ENCODE data around the gene CAGE1. TPM values are rescaled to one million over a fixed set of nuclear protein-coding genes. Genes with fewer than 3 reads are reported as not detected.

Gene CAGE1
- total and polyA plus RNA-seq, 4 donors = 0.15 TPM; not detected in 3

GRCh38 chr6:7404546-7404945, 15.0 kb upstream of the CAGE1 start:
- DNase-seq = no peak
- Histone ChIP-seq H3K9ac (ENCODE audit: insufficient read depth in 1 of 2, low read length in 2 of 2) (no peak overlapping the region), H3K9me3 (ENCODE audit: control insufficient read depth in 4 of 4, insufficient read depth in 3 of 4, low read length in 3 of 4) (no peaks in the 10 kb centered on the region), H3K27me3 (ENCODE audit: control insufficient read depth in 3 of 3, insufficient read depth in 3 of 3, low read length in 2 of 3) (no peaks in the 10 kb centered on the region), H3K36me3 (ENCODE audit: control insufficient read depth in 4 of 4, insufficient read depth in 4 of 4, low read length in 4 of 4) (peaks cover 21 to 56% (median 32%) of the 10 kb centered on the region in 4 donors), H3K27ac (ENCODE audit: low read depth in 1 of 2, low read length in 1 of 2) (no peak overlapping the region), H3K4me1 (ENCODE audit: control insufficient read depth in 5 of 5, insufficient read depth in 5 of 5, low read length in 5 of 5) (no peaks in the 10 kb centered on the region), H3K4me3 (no peak overlapping the region)
- no peak for ATAC-seq (ENCODE audit: insufficient read depth, low FRiP score)
- no peak for TF ChIP-seq CTCF (IDR thresholded peaks at IDR 0.05; ENCODE audit: control extremely low read depth, extremely low read depth)
- 96 to 97% methylated on average over 5 of the region's 5 CpGs for WGBS, 2 donors

- 35 to 78% methylated on average over 1 of the region's 1 CpG for WGBS, 2 donors
- Histone ChIP-seq H3K27me3 (ENCODE audit: control insufficient read depth in 3 of 3, insufficient read depth in 3 of 3, low read length in 2 of 3) (no peaks in the 10 kb centered on the region), H3K4me3 (no peak overlapping the region), H3K36me3 (ENCODE audit: control insufficient read depth in 4 of 4, insufficient read depth in 4 of 4, low read length in 4 of 4) (peaks cover 21 to 50% (median 33%) of the 10 kb centered on the region in 4 donors), H3K9me3 (ENCODE audit: control insufficient read depth in 4 of 4, insufficient read depth in 3 of 4, low read length in 3 of 4) (no peaks in the 10 kb centered on the region), H3K27ac (ENCODE audit: low read depth in 1 of 2, low read length in 1 of 2) (no peak overlapping the region), H3K9ac (ENCODE audit: insufficient read depth in 1 of 2, low read length in 2 of 2) (no peak overlapping the region), H3K4me1 (ENCODE audit: control insufficient read depth in 5 of 5, insufficient read depth in 5 of 5, low read length in 5 of 5) (no peaks in the 10 kb centered on the region)
- peak; percentile 58 for ATAC-seq (ENCODE audit: insufficient read depth, low FRiP score)
- DNase-seq = no peak
- TF ChIP-seq CTCF (IDR thresholded peaks at IDR 0.05; ENCODE audit: control extremely low read depth, extremely low read depth) = no peak
Observed at GRCh38 chr6:7402716-7403115, 13.2 kb upstream of the CAGE1 start.

GRCh38 chr6:7401075-7401474, 11.5 kb upstream of the CAGE1 start:
- no peak for TF ChIP-seq CTCF (IDR thresholded peaks at IDR 0.05; ENCODE audit: control extremely low read depth, extremely low read depth)
- ATAC-seq (ENCODE audit: insufficient read depth, low FRiP score) (no peak), DNase-seq (no peak)
- Histone ChIP-seq H3K27me3 (ENCODE audit: control insufficient read depth in 3 of 3, insufficient read depth in 3 of 3, low read length in 2 of 3) (no peaks in the 10 kb centered on the region), H3K9me3 (ENCODE audit: control insufficient read depth in 4 of 4, insufficient read depth in 3 of 4, low read length in 3 of 4) (no peaks in the 10 kb centered on the region), H3K27ac (ENCODE audit: low read depth in 1 of 2, low read length in 1 of 2) (no peak overlapping the region), H3K4me1 (ENCODE audit: control insufficient read depth in 5 of 5, insufficient read depth in 5 of 5, low read length in 5 of 5) (no peaks in the 10 kb centered on the region), H3K9ac (ENCODE audit: insufficient read depth in 1 of 2, low read length in 2 of 2) (no peak overlapping the region), H3K36me3 (ENCODE audit: control insufficient read depth in 4 of 4, insufficient read depth in 4 of 4, low read length in 4 of 4) (peaks cover 18 to 52% (median 24%) of the 10 kb centered on the region in 4 donors), H3K4me3 (no peak overlapping the region)
- WGBS, 2 donors = 84 to 87% methylated on average over 3 of the region's 3 CpGs

GRCh38 chr6:7392402-7392801, 2.9 kb upstream of the CAGE1 start:
- Histone ChIP-seq H3K4me3 (no peak overlapping the region), H3K9ac (ENCODE audit: insufficient read depth in 1 of 2, low read length in 2 of 2) (no peak overlapping the region), H3K36me3 (ENCODE audit: control insufficient read depth in 4 of 4, insufficient read depth in 4 of 4, low read length in 4 of 4) (peaks cover 8 to 25% (median 11%) of the 10 kb centered on the region in 4 donors), H3K27me3 (ENCODE audit: control insufficient read depth in 3 of 3, insufficient read depth in 3 of 3, low read length in 2 of 3) (no peaks in the 10 kb centered on the region), H3K9me3 (ENCODE audit: control insufficient read depth in 4 of 4, insufficient read depth in 3 of 4, low read length in 3 of 4) (no peaks in the 10 kb centered on the region), H3K4me1 (ENCODE audit: control insufficient read depth in 5 of 5, insufficient read depth in 5 of 5, low read length in 5 of 5) (peaks cover 0 to 23% (median 8%) of the 10 kb centered on the region in 5 donors), H3K27ac (ENCODE audit: low read depth in 1 of 2, low read length in 1 of 2) (no peak overlapping the region)
- ATAC-seq (ENCODE audit: insufficient read depth, low FRiP score) (no peak), DNase-seq (no peak)
- WGBS, 2 donors = 90 to 92% methylated on average over 6 of the region's 6 CpGs
- no peak for TF ChIP-seq CTCF (IDR thresholded peaks at IDR 0.05; ENCODE audit: control extremely low read depth, extremely low read depth)
